MCF 10A (cell line): ENCODE measurements around the gene CAMP. TPM values are rescaled to one million over a fixed set of nuclear protein-coding genes. Genes with fewer than 3 reads are reported as not detected.
"Not testable (repeated sequence)": the region's sequence is repeated elsewhere in the genome, so short reads cannot be mapped to it uniquely, and the experiment has no call there.

Experiments used
- BruUV-seq: library from RNA; stranded (reverse); fragments of 400-500 nt; replicated peaks from 2 replicates; lab custom pipeline; 2021; lab: Mats Ljungman, UMichigan
- CTCF ChIA-PET: fragments of 300-600 bp; sonication (Branson Sonifier 250); formaldehyde crosslinking; extraction: SDS; loops from one replicate; lab custom pipeline; 2021; ENCODE audit warnings: antibody characterized with exemption, inconsistent platforms; lab: Yijun Ruan, JAX
- POLR2A ChIA-PET: fragments of 300-600, 350-650 bp; sonication (Branson Sonifier 250); formaldehyde crosslinking; extraction: SDS; loops from one replicate; lab custom pipeline; 2020; ENCODE audit warnings: antibody characterized with exemption, inconsistent platforms; lab: Yijun Ruan, JAX
- DNase-seq: peaks from one replicate; pipeline ENCODE4 v3.0.0-alpha.2; 2018; ENCODE audit not compliant: unreplicated experiment
- H3K27ac Mint-ChIP-seq: one replicate; pipeline ENCODE4 v1.8.0; 2022; ENCODE audit warnings: mild to moderate bottlenecking, low read depth, mixed read lengths; ENCODE audit not compliant: unreplicated experiment
- H3K27me3 Mint-ChIP-seq: one replicate; pipeline ENCODE4 v1.8.0; 2022; ENCODE audit warnings: mixed read lengths; ENCODE audit not compliant: insufficient read depth, unreplicated experiment
- H3K36me3 Mint-ChIP-seq: one replicate; pipeline ENCODE4 v1.8.0; 2022; ENCODE audit warnings: mild to moderate bottlenecking, moderate library complexity, mixed read lengths; ENCODE audit not compliant: insufficient read depth, unreplicated experiment
- H3K4me1 Mint-ChIP-seq: one replicate; pipeline ENCODE4 v1.8.0; 2022; ENCODE audit warnings: mixed read lengths; ENCODE audit not compliant: insufficient read depth, unreplicated experiment
- H3K4me3 Mint-ChIP-seq: one replicate; pipeline ENCODE4 v1.8.0; 2022; ENCODE audit warnings: mild to moderate bottlenecking, moderate library complexity, mixed read lengths; ENCODE audit not compliant: unreplicated experiment
- H3K9me3 Mint-ChIP-seq: one replicate; pipeline ENCODE4 v1.8.0; 2022; ENCODE audit warnings: mixed read lengths; ENCODE audit not compliant: unreplicated experiment
- CTCF ChIP-seq: fragments of 200-600 bp; IDR thresholded peaks from one replicate; pipeline ENCODE4 v1.8.0; 2022; ENCODE audit warnings: antibody characterized with exemption, mild to moderate bottlenecking; ENCODE audit not compliant: unreplicated experiment
- intact Hi-C: fragments of 100-400 bp; cut with micrococcal nuclease; formaldehyde crosslinking; loops from 2 replicates; pipeline ENCODE4 v1.14.1; 2022
- total RNA-seq: library from RNA; stranded (reverse); gene quantifications from 2 replicates; pipeline ENCODE4 v1.2.3, GENCODE V29; 2022

The CAMP gene
- total RNA-seq, 1 experiment from 2014 or later = 0.72 TPM

- ChIA-PET POLR2A (interaction anchor here (0.8 to 5.4 kb wide), 22 partner anchors 8 to 394 kb away, joined by 3 to 73 read pairs (median 8); partner anchors contain the start of genes ATRIP, CCDC51, CELSR3 and PLXNB1), CTCF (interaction anchor here (0.6 to 7.9 kb wide), 11 partner anchors 15 to 280 kb away, joined by 3 to 182 read pairs (median 4); partner anchors contain the start of genes CAMP and ZNF589)
- peak overlapping the region; percentile 69 for H3K4me3 Mint-ChIP-seq
- no peaks in the 10 kb centered on the region for H3K27me3 Mint-ChIP-seq
- peak; percentile 19 for DNase-seq
- intact Hi-C loops = loop anchor here (1.0 to 2.0 kb wide), 2 partner anchors 36 to 75 kb away; no protein-coding TSS in a partner anchor
- peak overlapping the region; percentile 83 for H3K27ac Mint-ChIP-seq
- no TSS peak for BruUV-seq
- H3K36me3 Mint-ChIP-seq = peaks cover 16% of the 10 kb centered on the region
- peaks cover 29% of the 10 kb centered on the region for H3K4me1 Mint-ChIP-seq
- TF ChIP-seq CTCF = no peak
- H3K9me3 Mint-ChIP-seq = no peaks in the 10 kb centered on the region
These were observed 45.8 kb downstream of the CAMP start for GRCh38 chr3:48268936-48269561.

- Mint-ChIP-seq H3K36me3 (peaks cover 11% of the 10 kb centered on the region), H3K9me3 (no peaks in the 10 kb centered on the region), H3K27ac (peak overlapping the region; percentile 83), H3K4me1 (peaks cover 29% of the 10 kb centered on the region), H3K27me3 (no peaks in the 10 kb centered on the region), H3K4me3 (peak overlapping the region; percentile 69)
- intact Hi-C loops = loop anchor here (2.0 kb wide), 1 partner anchor 37 kb away; no protein-coding TSS in a partner anchor
- CTCF ChIA-PET = interaction anchor here (0.5 to 7.9 kb wide), 8 partner anchors 15 to 278 kb away, joined by 3 to 182 read pairs (median 6); no protein-coding TSS in a partner anchor
- DNase-seq = no peak
- no TSS peak for BruUV-seq
- no peak for TF ChIP-seq CTCF
- POLR2A ChIA-PET = interaction anchor here (0.8 to 5.4 kb wide), 14 partner anchors 8 to 394 kb away, joined by 3 to 73 read pairs (median 9); partner anchors contain the start of genes CCDC51, CELSR3, PLXNB1 and TMA7
These were observed 46.3 kb downstream of the CAMP start for GRCh38 chr3:48269592-48269991.

- CTCF ChIA-PET = interaction anchor here (0.5 to 7.9 kb wide), 8 partner anchors 42 to 278 kb away, joined by 3 to 182 read pairs (median 5); no protein-coding TSS in a partner anchor
- Mint-ChIP-seq H3K4me3 (no peak overlapping the region), H3K9me3 (no peaks in the 10 kb centered on the region), H3K27ac (no peak overlapping the region), H3K36me3 (peaks cover 8% of the 10 kb centered on the region), H3K4me1 (peaks cover 29% of the 10 kb centered on the region), H3K27me3 (no peaks in the 10 kb centered on the region)
- no TSS peak for BruUV-seq
- POLR2A ChIA-PET = interaction anchor here (1.0 to 5.4 kb wide), 6 partner anchors 10 to 203 kb away, joined by 7 to 73 read pairs (median 13); partner anchors contain the start of genes CCDC51, TMA7 and ZNF589
- intact Hi-C loops = no loop called here
- TF ChIP-seq CTCF = no peak
- no peak for DNase-seq
These were observed 47.0 kb downstream of the CAMP start for GRCh38 chr3:48270306-48270705.

- POLR2A ChIA-PET = interaction anchor here (0.7 to 5.4 kb wide), 5 partner anchors 22 to 175 kb away, joined by 3 to 73 read pairs (median 4); partner anchors contain the start of genes ATRIP, CCDC51 and TMA7
- BruUV-seq, H3K36me3 Mint-ChIP-seq, H3K27me3 Mint-ChIP-seq, intact Hi-C loops, H3K9me3 Mint-ChIP-seq, H3K4me3 Mint-ChIP-seq, H3K27ac Mint-ChIP-seq, DNase-seq: not testable (repeated sequence)
- CTCF ChIA-PET = interaction anchor here (0.6 to 7.9 kb wide), 11 partner anchors 23 to 1632 kb away, joined by 3 to 182 read pairs (median 4); partner anchors contain the start of genes CCDC51, MST1R and TMA7
- peaks cover 29% of the 10 kb centered on the region for H3K4me1 Mint-ChIP-seq
These were observed 47.9 kb downstream of the CAMP start for GRCh38 chr3:48271223-48271622.
